Measurements from ENCODE around the gene ZNF132. TPM values are rescaled to one million over a fixed set of nuclear protein-coding genes. Genes with fewer than 3 reads are reported as not detected.

Gene ZNF132
- total RNA-seq, 2 experiments from 2014 or later = 4.8 to 5.3 TPM

GRCh38 chr19:58386576-58387337 is 53.2 kb downstream of the ZNF132 start, which contains the start of gene RPS5:
TSS of gene RPS5 (plus strand) at chr19:58387269. CDS start at chr19:58388138, 869 bp downstream.
- H3K27ac Mint-ChIP-seq = peak within 1 kb of the TSS; percentile 99
- CTCF ChIA-PET = no interaction called here
- peaks cover 56% of the 10 kb centered on the region for H3K4me1 Mint-ChIP-seq
- H3K27me3 Mint-ChIP-seq = no peaks in the 10 kb centered on the region
- H3K4me3 Mint-ChIP-seq = peak within 1 kb of the TSS; percentile 97
- H3K36me3 Mint-ChIP-seq (ENCODE audit: low read depth) = peaks cover 29% of the 10 kb centered on the region
- no peaks in the 10 kb centered on the region for H3K9me3 Mint-ChIP-seq
- POLR2A ChIA-PET = no interaction called here
- DNase-seq = peak; percentile 97

GRCh38 chr19:58385891-58386575 is 53.9 kb downstream of the ZNF132 start:
- peak overlapping the region; percentile 97 for H3K4me3 Mint-ChIP-seq
- ChIA-PET CTCF (no interaction called here), POLR2A (no interaction called here)
- H3K4me1 Mint-ChIP-seq = peaks cover 53% of the 10 kb centered on the region
- peak overlapping the region; percentile 99 for H3K27ac Mint-ChIP-seq
- no peaks in the 10 kb centered on the region for H3K27me3 Mint-ChIP-seq
- peaks cover 26% of the 10 kb centered on the region for H3K36me3 Mint-ChIP-seq (ENCODE audit: low read depth)
- no peaks in the 10 kb centered on the region for H3K9me3 Mint-ChIP-seq
- DNase-seq = no peak

GRCh38 chr19:58385313-58385890 is 54.6 kb downstream of the ZNF132 start:
- Mint-ChIP-seq H3K36me3 (ENCODE audit: low read depth) (peaks cover 21% of the 10 kb centered on the region), H3K27ac (peak overlapping the region; percentile 99), H3K9me3 (no peaks in the 10 kb centered on the region), H3K27me3 (no peaks in the 10 kb centered on the region), H3K4me3 (peak overlapping the region; percentile 97), H3K4me1 (peaks cover 47% of the 10 kb centered on the region)
- POLR2A ChIA-PET = interaction anchor here (0.5 kb wide), 1 partner anchor 37 kb away, joined by 3 read pairs; no protein-coding TSS in a partner anchor
- DNase-seq = no peak
- CTCF ChIA-PET = no interaction called here

- no peaks in the 10 kb centered on the region for H3K27me3 Mint-ChIP-seq
- H3K4me1 Mint-ChIP-seq = peaks cover 46% of the 10 kb centered on the region
- no peaks in the 10 kb centered on the region for H3K9me3 Mint-ChIP-seq
- peak overlapping the region; percentile 57 for H3K27ac Mint-ChIP-seq
- ChIA-PET POLR2A (no interaction called here), CTCF (no interaction called here)
- no peak for DNase-seq
- H3K4me3 Mint-ChIP-seq = peak overlapping the region; percentile 83
- peaks cover 9% of the 10 kb centered on the region for H3K36me3 Mint-ChIP-seq (ENCODE audit: low read depth)
Observed at GRCh38 chr19:58382997-58383603, 56.9 kb downstream of the ZNF132 start.

Small RNA genes lying within 50 kb of the gene (microRNA-seq; reads per million reads assigned to microRNA genes)
- gene MIR4754 (ENCODE audit: borderline microRNAs expressed, borderline replicate concordance) = not detected

Other genes starting within 250 kb of the ZNF132 start
- 10 to 100 TPM; 33.5 to 34.6 TPM for gene ZNF544, start 211.2 kb downstream of the ZNF132 start, total RNA-seq
- 1 to 10 TPM; 5.1 to 5.4 TPM for gene ZNF8, start 161.2 kb downstream of the ZNF132 start, total RNA-seq
- gene ERVK3-1, start 134.8 kb downstream of the ZNF132 start, total RNA-seq = 10 to 100 TPM; 57.0 to 59.5 TPM
- gene ZSCAN22, start 113.2 kb downstream of the ZNF132 start, total RNA-seq = 1 to 10 TPM; 4.3 to 5.0 TPM
- gene A1BG, start 86.7 kb downstream of the ZNF132 start, total RNA-seq = 1 to 10 TPM; 2.0 to 4.5 TPM
- 1 to 10 TPM in 1 of 2 experiments, under 1 TPM in 1; 0.98 to 1.4 TPM for gene ZNF497, start 77.4 kb downstream of the ZNF132 start, total RNA-seq
- gene ZNF837, start 59.1 kb downstream of the ZNF132 start, total RNA-seq = 1 to 10 TPM; 1.5 to 2.3 TPM
- 1,000 to 10,000 TPM in 1 of 2 experiments, 100 to 1,000 TPM in 1; 918 to 1,077 TPM for gene RPS5, start 52.9 kb downstream of the ZNF132 start, total RNA-seq
- under 1 TPM; 0.35 to 0.74 TPM for gene RNF225, start 44.5 kb downstream of the ZNF132 start, total RNA-seq
- gene ZNF584, start 31.5 kb downstream of the ZNF132 start, total RNA-seq = 1 to 10 TPM; 6.7 to 6.8 TPM
- 10 to 100 TPM in 1 of 2 experiments, 1 to 10 TPM in 1; 9.8 to 10.3 TPM for gene ZNF324B, start 11.5 kb upstream of the ZNF132 start, total RNA-seq
- gene ZNF324, start 26.9 kb upstream of the ZNF132 start, total RNA-seq = 10 to 100 TPM in 1 of 2 experiments, 1 to 10 TPM in 1; 9.0 to 12.7 TPM
- 1 to 10 TPM; 7.6 to 7.9 TPM for gene ZNF446, start 36.2 kb upstream of the ZNF132 start, total RNA-seq
- gene SLC27A5, start 71.8 kb upstream of the ZNF132 start, total RNA-seq = 10 to 100 TPM in 1 of 2 experiments, 1 to 10 TPM in 1; 9.8 to 10.2 TPM
- gene ZBTB45, start 79.7 kb upstream of the ZNF132 start, total RNA-seq = 10 to 100 TPM; 17.9 to 19.9 TPM
- 100 to 1,000 TPM; 457 to 560 TPM for gene TRIM28, start 103.9 kb upstream of the ZNF132 start, total RNA-seq
- 100 to 1,000 TPM; 128 to 137 TPM for gene CHMP2A, start 115.0 kb upstream of the ZNF132 start, total RNA-seq
- 10 to 100 TPM; 82.8 to 96.0 TPM for gene UBE2M, start 118.5 kb upstream of the ZNF132 start, total RNA-seq
- gene MZF1, start 133.2 kb upstream of the ZNF132 start, total RNA-seq = 10 to 100 TPM; 28.6 to 33.1 TPM

All from activated CD4-positive, alpha-beta T cell treated with anti-CD3 and anti-CD28 coated beads, Interleukin-2, amount 10 ng/mL, durations not matched to agents 7 days and 5 days (primary cell).